Stimulated activated CD4-positive, alpha-beta T cell treated with anti-CD3 and anti-CD28 coated beads, Interleukin-1b, Interleukin-23, amount 100 ng/mL, for 24 hours (primary cell): Measurements from ENCODE around the gene PNPLA2.

Experiments
- DNase-seq, 4 experiments: peaks; one replicate each; pipeline ENCODE4 v3.0.0-alpha.2; 2020; ENCODE audit warnings: low read depth in 4 of 4, low spot score in 1 of 4

Gene PNPLA2

DNA sequence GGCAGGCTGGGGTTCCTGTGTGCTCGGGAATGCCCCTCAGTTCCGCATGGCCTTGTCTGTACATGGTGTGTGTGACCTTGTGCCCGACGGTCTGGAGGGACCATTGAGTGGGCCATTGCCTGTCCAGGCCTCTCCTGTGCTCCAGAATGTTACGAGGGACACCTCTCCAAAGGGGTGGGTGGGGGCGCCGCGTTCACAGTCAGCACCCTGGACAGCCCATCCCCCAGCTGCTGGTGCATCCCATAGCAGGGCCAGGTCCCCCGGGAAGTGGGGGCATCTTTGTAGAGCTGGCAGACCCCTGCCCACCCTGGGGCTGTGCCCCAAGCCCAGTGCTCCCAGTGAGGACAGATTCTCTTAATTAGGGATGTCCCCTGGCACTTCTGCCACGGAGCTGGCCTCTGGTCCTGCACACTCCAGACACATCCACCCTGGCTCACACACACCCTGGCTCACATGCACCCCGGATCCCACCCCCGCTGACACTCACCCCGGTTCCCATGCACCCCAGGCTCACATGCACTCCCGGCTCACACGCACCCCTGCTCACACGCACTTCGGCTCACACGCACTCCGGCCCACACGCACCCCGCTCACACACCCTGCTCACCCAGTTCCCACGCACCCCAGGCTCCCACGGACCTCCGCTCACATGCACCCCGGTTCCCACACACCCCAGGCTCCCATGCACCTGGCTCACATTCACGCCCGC is 39.5 kb downstream of the PNPLA2 start:
- DNase-seq, result no peak

DNA sequence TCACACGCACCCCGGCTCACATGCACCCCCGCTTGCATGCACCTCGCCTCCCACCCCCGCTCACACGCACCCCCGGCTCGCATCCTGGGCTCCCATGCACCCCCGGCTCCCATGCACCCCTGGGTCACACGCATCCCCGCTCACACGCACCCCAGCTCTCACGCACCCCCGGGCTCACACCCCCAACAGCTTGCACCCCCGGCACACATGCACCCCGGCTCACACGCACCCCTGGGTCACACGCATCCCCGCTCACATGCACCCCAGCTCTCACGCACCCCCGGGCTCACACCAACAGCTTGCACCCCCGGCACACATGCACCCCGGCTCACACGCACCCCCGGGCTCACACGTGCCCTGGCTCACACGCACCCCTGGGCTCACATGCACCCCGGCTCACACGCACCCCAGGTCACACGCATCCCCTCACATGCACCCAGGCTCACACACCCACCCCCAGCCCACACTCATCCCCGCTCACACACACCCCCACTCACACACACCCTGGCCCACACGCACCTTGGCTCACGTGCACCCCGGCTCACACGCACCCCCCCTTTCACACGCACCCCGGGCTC is 40.1 kb downstream of the PNPLA2 start:
- no peak for DNase-seq

DNA sequence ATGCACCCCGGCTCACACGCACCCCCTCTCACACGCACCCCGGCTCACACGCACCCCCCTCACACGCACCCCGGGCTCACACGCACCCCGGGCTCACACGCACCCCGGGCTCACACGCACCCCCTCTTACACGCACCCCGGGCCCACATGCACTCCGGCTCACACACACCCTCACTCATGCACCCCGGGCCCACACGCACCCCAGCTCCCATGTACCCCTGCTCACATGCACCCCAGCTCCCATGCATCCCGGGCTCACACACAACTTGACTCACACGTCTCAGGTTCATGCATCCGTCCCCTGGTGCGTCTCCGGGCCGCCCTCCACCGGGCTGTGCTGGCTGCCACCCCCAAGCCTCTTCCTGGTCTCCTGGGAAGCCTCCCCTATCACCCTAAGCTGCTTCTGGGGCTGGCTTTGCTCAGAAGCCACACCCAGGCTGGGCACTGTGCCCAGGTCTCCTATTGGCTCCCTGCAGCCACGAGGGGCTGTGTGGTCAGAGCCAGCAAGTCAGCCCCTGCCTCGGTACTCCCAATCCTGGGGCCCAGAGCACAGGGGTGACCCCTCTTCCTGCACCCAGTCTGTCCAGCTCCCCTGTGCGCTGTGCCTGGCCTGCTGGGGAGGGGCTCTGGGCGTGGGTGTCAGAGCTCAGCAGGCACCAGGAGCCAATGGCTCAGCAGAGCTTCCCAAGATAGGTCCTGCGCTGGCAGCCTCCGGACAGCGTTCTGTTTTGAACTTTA is 40.8 kb downstream of the PNPLA2 start:
- DNase-seq, result no peak

DNA sequence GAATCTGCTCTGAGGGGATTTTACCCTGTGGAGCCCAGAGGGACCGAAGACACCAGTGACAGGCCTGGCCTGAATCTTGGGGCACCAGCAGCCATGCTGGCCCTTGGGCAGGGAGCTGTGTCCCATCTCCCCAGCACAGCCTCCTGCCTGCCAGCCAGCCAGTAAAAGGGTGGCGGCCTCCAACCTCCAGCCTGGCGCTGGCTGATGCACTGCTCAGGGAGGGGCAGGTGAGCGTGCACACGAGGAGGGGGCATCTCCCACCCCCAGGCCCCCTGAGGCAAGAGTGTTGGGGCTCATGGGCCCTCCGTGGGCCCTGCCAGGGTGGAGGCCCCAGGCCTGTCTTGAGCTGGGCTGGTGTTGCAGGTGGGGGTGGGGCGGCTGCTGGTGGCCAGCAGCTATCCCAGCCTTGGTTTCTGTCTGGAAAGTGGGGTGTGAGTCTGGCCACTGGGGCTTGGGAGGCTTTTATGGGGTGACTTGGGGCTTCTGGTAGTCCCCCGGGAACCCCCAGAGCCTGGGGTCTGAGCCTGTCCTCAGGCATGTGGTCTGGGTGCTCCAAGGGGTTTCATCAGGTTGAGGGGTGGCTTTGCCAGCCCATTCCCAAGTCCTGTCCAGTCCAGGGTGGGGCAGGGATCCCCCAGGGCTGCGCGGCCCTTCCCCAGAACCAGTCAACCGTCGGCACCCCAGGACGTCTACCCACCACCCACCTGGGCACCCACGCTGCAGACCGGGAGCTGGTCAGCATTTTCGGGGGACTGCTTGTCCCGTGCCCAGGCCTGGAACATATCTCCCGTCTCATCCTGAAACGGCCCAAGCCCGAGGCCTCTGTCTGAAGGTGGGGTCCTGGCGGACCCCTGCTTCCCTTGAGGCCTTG is 41.8 kb downstream of the PNPLA2 start:
- no peak for DNase-seq

GRCh38 chr11:861105-861479 is 42.4 kb downstream of the PNPLA2 start:
- no peak for DNase-seq

DNA sequence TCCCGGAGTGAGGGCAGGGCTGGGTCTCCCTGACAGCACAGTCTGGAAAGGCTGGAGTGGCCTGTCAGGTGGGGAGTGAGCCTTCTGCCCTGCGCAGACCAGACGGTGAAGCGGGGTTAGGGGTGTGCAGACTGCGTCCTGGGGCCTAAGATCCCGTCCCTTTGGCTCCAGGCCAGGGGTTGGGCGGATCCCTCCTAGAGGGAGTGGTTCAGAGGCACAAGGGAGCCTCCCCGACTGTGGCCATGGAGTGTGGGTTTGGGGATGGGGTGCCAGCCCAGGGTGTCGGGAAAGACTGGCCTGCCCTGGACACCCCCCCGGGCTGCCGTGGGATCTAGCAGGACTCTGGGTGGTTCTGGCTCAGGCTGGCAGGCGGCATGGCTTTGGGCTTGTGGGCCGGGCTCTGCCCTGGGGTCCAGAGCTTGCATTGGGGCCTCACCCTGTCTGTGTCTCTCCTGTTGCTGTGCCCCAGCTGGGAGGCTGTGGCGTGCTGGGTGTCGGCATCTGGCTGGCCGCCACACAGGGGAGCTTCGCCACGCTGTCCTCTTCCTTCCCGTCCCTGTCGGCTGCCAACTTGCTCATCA is 43.5 kb downstream of the PNPLA2 start:
- no peak for DNase-seq

- no peak for DNase-seq
Measured at GRCh38 chr11:862696-863022, 43.9 kb downstream of the PNPLA2 start.

DNA sequence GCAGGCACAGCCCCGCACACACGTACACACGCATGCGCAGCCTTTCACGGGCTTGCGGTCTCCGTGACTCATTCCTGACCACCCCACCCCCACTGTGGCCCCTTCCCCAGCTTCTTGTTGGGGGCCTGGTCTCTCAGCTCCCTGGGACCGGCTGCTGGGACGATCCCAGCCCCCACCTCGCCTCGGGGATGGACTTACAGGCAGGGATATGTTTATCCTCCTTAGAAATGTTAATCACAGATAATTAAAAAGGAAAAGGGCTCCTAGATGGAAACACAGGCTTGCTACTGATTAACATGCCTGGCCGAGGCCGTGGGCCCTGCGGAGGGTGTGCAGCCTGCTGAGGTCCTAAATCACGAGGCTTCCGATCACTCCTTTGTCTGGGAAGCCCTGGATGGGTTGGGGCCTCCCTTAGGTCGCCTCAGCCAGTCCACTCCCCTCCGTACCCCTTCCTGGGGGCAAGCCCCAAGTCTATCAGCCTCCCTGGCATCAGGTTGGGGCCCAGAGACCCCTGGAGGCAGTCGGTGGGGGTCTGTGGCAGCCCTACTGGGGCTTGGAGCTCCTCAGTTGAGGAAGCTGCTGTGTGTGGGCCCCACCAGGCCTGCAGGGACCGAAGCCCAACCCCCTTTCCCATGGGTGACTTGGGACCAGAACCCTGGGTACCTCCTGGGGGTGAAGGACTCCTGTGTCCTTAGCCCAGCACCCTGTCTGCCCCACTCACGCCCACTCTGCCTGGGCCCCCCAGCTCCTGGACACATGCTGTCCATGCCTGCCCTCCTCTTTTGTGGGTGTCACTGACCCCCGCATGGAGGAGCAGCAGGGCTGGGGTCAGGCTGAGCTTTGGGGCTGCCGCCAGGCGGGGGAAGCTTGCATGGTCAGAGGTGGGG is 44.6 kb downstream of the PNPLA2 start:
- DNase-seq, result no peak

- DNase-seq, result no peak
Measured at GRCh38 chr11:863910-864827, 45.5 kb downstream of the PNPLA2 start.

DNA sequence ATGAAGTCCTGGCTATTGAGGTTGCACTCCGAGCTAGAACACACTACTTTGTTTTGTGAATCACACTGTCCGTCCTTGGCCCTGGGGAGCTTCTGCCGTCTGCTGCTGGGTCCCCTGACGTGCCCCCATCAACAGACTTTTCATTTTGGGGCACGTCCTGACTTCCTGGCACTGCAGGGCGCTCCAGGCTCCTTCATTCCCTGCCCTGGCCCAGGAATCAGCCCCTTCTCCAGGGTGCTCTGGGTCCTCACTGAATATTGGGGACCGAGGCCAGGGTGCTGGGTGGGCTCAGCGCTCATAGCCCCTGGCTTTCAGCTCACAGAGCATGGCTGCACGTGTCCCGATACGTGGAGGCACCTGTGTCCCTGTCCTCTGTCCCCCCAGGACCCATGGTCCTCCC is 46.2 kb downstream of the PNPLA2 start:
- no peak for DNase-seq

DNA sequence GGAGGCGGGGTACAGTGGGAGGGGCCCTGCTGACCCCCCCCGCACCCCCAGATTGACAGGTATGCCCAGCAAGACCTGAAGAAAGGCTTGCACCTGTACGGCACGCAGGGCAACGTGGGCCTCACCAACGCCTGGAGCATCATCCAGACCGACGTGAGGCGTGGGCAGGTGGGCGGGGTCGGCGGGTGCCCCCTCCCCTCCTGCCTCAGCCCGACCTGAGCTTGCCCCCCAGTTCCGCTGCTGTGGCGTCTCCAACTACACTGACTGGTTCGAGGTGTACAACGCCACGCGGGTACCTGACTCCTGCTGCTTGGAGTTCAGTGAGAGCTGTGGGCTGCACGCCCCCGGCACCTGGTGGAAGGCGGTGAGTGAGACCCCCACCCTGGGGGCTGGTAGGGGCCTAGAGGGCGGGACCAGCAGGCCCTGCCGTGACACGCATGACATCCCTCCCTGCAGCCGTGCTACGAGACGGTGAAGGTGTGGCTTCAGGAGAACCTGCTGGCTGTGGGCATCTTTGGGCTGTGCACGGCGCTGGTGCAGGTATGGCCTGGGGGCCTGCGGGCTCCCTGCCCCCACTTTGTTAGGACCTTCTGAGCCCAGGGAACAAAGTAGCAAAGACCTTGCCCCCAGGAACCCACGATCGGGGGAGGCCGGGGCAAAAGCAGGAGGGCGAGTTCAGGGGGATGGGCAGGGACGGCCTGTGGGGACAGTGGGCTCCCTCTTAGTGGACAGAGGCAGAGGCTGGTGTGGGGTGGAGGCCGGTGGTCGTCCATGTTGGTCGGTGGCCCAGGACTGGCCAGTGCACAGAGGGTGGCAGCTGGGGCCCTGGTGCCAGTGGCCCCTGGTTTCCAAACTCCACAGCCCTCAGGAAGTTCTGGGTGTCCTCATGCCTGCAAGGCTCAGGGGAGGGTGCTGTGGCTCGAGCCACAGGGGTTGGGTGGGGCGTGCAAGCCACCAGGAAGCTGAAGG is 47.0 kb downstream of the PNPLA2 start:
- DNase-seq, result no peak

GRCh38 chr11:866481-866880 is 47.8 kb downstream of the PNPLA2 start:
- DNase-seq, result no peak

DNA sequence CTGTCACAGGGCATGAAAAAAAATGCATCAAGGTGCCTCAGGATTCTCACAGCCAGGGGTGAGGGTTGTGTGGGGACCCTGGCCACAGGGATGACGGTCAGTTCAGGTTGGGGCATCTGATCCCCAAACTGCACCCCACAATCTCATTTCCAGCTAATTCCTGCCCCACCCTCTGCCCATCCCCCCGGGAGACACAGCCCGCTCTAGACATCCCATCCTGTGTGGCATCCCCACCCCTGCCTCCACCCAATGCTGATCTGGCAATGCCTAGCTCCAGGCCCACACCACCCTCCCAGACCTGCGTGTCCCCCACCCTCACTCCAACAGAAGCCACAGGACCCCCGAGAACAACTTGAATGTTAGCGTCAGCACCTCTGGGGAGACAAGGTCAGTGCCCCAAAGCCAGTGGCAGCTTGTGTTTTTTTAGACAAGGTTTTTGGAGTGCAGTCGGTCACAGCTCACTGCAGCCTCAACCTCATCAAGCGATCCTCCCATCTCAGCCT is 49.2 kb downstream of the PNPLA2 start:
- DNase-seq, result no peak

GRCh38 chr11:868394-868793 is 49.7 kb downstream of the PNPLA2 start:
- DNase-seq, result no peak

GRCh38 chr11:868802-869201 is 50.1 kb downstream of the PNPLA2 start:
- DNase-seq, result no peak

GRCh38 chr11:869399-870126 is 50.8 kb downstream of the PNPLA2 start:
- DNase-seq, result no peak

DNA sequence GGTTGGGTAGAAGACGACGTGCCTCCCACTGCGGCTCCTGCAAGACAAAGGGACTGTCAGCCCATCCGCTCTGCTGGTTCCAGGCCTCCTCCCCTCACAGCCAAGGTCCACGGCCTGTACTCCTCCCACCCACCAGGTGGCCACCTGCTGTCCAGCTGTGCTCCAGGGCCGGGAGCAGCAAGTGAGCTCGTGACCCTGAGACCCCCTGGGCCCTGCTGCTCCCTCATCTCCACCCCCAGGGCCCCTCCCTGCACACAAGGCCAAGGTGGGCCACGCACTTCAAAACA is 51.4 kb downstream of the PNPLA2 start:
- no peak for DNase-seq

DNA sequence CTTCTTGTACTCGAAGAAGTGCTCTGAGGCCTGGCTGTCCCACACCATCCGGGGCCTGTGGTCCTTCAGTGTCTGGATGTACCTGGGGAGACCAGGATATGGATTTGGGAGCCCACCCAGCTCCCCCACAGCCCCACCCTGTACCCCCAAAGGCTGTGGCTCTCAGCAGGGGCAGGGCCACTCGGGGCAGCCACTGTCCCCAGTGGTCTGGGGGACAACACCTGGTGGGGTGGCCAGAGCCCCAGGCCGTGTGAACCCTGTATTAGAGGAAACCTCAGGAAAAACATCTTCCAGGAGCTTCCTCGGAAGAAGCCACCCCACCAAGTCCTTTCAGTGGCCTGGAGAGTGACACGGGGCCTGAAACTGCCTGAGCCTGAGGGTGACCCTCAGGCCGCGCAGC is 51.7 kb downstream of the PNPLA2 start:
- DNase-seq, result no peak
